ENCODE data around the gene SFXN4. TPM values are rescaled to one million over a fixed set of nuclear protein-coding genes. Genes with fewer than 3 reads are reported as not detected.
A peak's percentile ranks its signal among the peaks of the same experiment; 100 is the strongest.
"Not testable (repeated sequence)": the region's sequence is repeated elsewhere in the genome, so short reads cannot be mapped to it uniquely, and the experiment has no call there.

Gene SFXN4
- total RNA-seq, 1 experiment from 2014 or later: 45.3 TPM

GRCh38 chr10:119101366-119102098 is 64.0 kb downstream of the SFXN4 start:
- H3K4me1 ChIP-seq: 0 out of 2 replicates have a peak, but pooled peaks cover 12% of the 10 kb centered on the region
- DNase-seq: peak in 1 of 2 experiments; percentile 18
- H3K9me3 ChIP-seq: no peaks in the 10 kb centered on the region
- H3K27me3 Mint-ChIP-seq (ENCODE audit: insufficient read depth, unreplicated experiment): no peaks in the 10 kb centered on the region
- TF ChIP-seq CTCF (IDR thresholded peaks at IDR 0.05; ENCODE audit: insufficient read depth in 1 of 2, low read depth in 1 of 2, low read length in 1 of 2, severe bottlenecking in 1 of 2, unreplicated experiment in 1 of 2): no peak
- CTCF ChIA-PET: interaction anchor here (0.7 to 1.0 kb wide), 2 partner anchors 16 to 150 kb away, joined by 4 to 8 read pairs; no protein-coding TSS in a partner anchor
- H3K4me1 Mint-ChIP-seq (ENCODE audit: low read depth, unreplicated experiment): peaks cover 15% of the 10 kb centered on the region
- no peaks in the 10 kb centered on the region for H3K36me3 ChIP-seq (ENCODE audit: control insufficient read depth, insufficient read depth, low read length)
- no peaks in the 10 kb centered on the region for H3K27me3 ChIP-seq (replicated peaks; ENCODE audit: control insufficient read depth, insufficient read depth, low read length)
- peak overlapping the region; percentile 79 for H3K4me3 Mint-ChIP-seq (ENCODE audit: unreplicated experiment)
- intact Hi-C loops (cut with micrococcal nuclease; ENCODE audit: unreplicated experiment): no loop called here
- peak overlapping the region; percentile 28 for H3K4me3 ChIP-seq (ENCODE audit: low read depth, low read length)
- H3K9me3 Mint-ChIP-seq (ENCODE audit: unreplicated experiment): no peaks in the 10 kb centered on the region
- H3K27ac Mint-ChIP-seq (ENCODE audit: unreplicated experiment): peak overlapping the region; percentile 42
- POLR2A ChIA-PET: interaction anchor here (0.7 kb wide), 2 partner anchors 54 to 78 kb away, joined by 3 to 9 read pairs; no protein-coding TSS in a partner anchor
- BruUV-seq (replicated peaks): no TSS peak
- no peaks in the 10 kb centered on the region for H3K36me3 Mint-ChIP-seq (ENCODE audit: insufficient read depth, unreplicated experiment)

GRCh38 chr10:119100434-119101238 is 64.9 kb downstream of the SFXN4 start:
- BruUV-seq (replicated peaks): no TSS peak
- H3K27me3 Mint-ChIP-seq (ENCODE audit: insufficient read depth, unreplicated experiment): no peaks in the 10 kb centered on the region
- intact Hi-C loops (cut with micrococcal nuclease; ENCODE audit: unreplicated experiment): no loop called here
- Histone ChIP-seq H3K4me1 (0 out of 2 replicates have a peak, but pooled peaks cover 9% of the 10 kb centered on the region), H3K9me3 (no peaks in the 10 kb centered on the region), H3K36me3 (ENCODE audit: control insufficient read depth, insufficient read depth, low read length) (no peaks in the 10 kb centered on the region), H3K4me3 (ENCODE audit: low read depth, low read length) (no peak overlapping the region), H3K27me3 (replicated peaks; ENCODE audit: control insufficient read depth, insufficient read depth, low read length) (no peaks in the 10 kb centered on the region)
- H3K9me3 Mint-ChIP-seq (ENCODE audit: unreplicated experiment): no peaks in the 10 kb centered on the region
- peak overlapping the region; percentile 79 for H3K4me3 Mint-ChIP-seq (ENCODE audit: unreplicated experiment)
- H3K4me1 Mint-ChIP-seq (ENCODE audit: low read depth, unreplicated experiment): peaks cover 15% of the 10 kb centered on the region
- no peak for TF ChIP-seq CTCF (IDR thresholded peaks at IDR 0.05; ENCODE audit: insufficient read depth in 1 of 2, low read depth in 1 of 2, low read length in 1 of 2, severe bottlenecking in 1 of 2, unreplicated experiment in 1 of 2)
- H3K27ac Mint-ChIP-seq (ENCODE audit: unreplicated experiment): no peak overlapping the region
- H3K36me3 Mint-ChIP-seq (ENCODE audit: insufficient read depth, unreplicated experiment): no peaks in the 10 kb centered on the region
- POLR2A ChIA-PET: no interaction called here
- CTCF ChIA-PET: interaction anchor here (1.0 kb wide), 1 partner anchor 16 kb away, joined by 4 read pairs; no protein-coding TSS in a partner anchor
- no peak for DNase-seq

- no peaks in the 10 kb centered on the region for H3K4me1 ChIP-seq
- no peak for DNase-seq
- Mint-ChIP-seq H3K27ac (ENCODE audit: unreplicated experiment) (no peak overlapping the region), H3K9me3 (ENCODE audit: unreplicated experiment) (no peaks in the 10 kb centered on the region), H3K36me3 (ENCODE audit: insufficient read depth, unreplicated experiment) (no peaks in the 10 kb centered on the region), H3K4me3 (ENCODE audit: unreplicated experiment) (no peak overlapping the region), H3K27me3 (ENCODE audit: insufficient read depth, unreplicated experiment) (no peaks in the 10 kb centered on the region), H3K4me1 (ENCODE audit: low read depth, unreplicated experiment) (peaks cover 12% of the 10 kb centered on the region)
- no TSS peak for BruUV-seq (replicated peaks)
- ChIA-PET POLR2A (interaction anchor here (0.6 kb wide), 1 partner anchor 43 kb away, joined by 13 read pairs; no protein-coding TSS in a partner anchor), CTCF (interaction anchor here (0.5 kb wide), 1 partner anchor 25 kb away, joined by 3 read pairs; no protein-coding TSS in a partner anchor)
- H3K27me3 ChIP-seq (replicated peaks; ENCODE audit: control insufficient read depth, insufficient read depth, low read length): no peaks in the 10 kb centered on the region
- intact Hi-C loops (cut with micrococcal nuclease; ENCODE audit: unreplicated experiment): no loop called here
- no peaks in the 10 kb centered on the region for H3K9me3 ChIP-seq
- H3K36me3 ChIP-seq (ENCODE audit: control insufficient read depth, insufficient read depth, low read length): no peaks in the 10 kb centered on the region
- TF ChIP-seq CTCF (IDR thresholded peaks at IDR 0.05; ENCODE audit: insufficient read depth in 1 of 2, low read depth in 1 of 2, low read length in 1 of 2, severe bottlenecking in 1 of 2, unreplicated experiment in 1 of 2): no peak
- no peak overlapping the region for H3K4me3 ChIP-seq (ENCODE audit: low read depth, low read length)
Measured at GRCh38 chr10:119098576-119098975, 66.9 kb downstream of the SFXN4 start.

GRCh38 chr10:119096641-119097415 is 68.7 kb downstream of the SFXN4 start:
- CTCF ChIA-PET; H3K27me3 ChIP-seq (replicated peaks; ENCODE audit: control insufficient read depth, insufficient read depth, low read length); H3K4me3 Mint-ChIP-seq (ENCODE audit: unreplicated experiment); BruUV-seq (replicated peaks); H3K27me3 Mint-ChIP-seq (ENCODE audit: insufficient read depth, unreplicated experiment); POLR2A ChIA-PET; H3K4me1 ChIP-seq; intact Hi-C loops (cut with micrococcal nuclease; ENCODE audit: unreplicated experiment); H3K36me3 Mint-ChIP-seq (ENCODE audit: insufficient read depth, unreplicated experiment); DNase-seq; H3K27ac Mint-ChIP-seq (ENCODE audit: unreplicated experiment); H3K4me3 ChIP-seq (ENCODE audit: low read depth, low read length); H3K9me3 Mint-ChIP-seq (ENCODE audit: unreplicated experiment); H3K9me3 ChIP-seq; H3K36me3 ChIP-seq (ENCODE audit: control insufficient read depth, insufficient read depth, low read length): not testable (repeated sequence)
- peaks cover 12% of the 10 kb centered on the region for H3K4me1 Mint-ChIP-seq (ENCODE audit: low read depth, unreplicated experiment)
